NCI-H2227 treated with DMSO at 0.1 percent for 48 hours (cell line): ENCODE data around the gene LRRC66.

Source experiments
- DNase-seq: peaks from one replicate; lab custom pipeline; 2025; lab: John Stamatoyannopoulos, UW

LRRC66 gene, protein sequence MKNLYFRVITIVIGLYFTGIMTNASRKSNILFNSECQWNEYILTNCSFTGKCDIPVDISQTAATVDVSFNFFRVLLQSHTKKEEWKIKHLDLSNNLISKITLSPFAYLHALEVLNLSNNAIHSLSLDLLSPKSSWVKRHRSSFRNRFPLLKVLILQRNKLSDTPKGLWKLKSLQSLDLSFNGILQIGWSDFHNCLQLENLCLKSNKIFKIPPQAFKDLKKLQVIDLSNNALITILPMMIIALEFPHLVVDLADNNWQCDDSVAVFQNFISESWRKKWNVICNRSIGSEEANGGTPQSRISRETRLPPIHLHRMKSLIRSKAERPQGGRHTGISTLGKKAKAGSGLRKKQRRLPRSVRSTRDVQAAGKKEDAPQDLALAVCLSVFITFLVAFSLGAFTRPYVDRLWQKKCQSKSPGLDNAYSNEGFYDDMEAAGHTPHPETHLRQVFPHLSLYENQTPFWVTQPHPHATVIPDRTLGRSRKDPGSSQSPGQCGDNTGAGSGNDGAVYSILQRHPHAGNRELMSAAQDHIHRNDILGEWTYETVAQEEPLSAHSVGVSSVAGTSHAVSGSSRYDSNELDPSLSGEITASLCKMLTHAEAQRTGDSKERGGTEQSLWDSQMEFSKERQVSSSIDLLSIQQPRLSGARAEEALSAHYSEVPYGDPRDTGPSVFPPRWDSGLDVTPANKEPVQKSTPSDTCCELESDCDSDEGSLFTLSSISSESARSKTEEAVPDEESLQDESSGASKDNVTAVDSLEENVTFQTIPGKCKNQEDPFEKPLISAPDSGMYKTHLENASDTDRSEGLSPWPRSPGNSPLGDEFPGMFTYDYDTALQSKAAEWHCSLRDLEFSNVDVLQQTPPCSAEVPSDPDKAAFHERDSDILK

DNA sequence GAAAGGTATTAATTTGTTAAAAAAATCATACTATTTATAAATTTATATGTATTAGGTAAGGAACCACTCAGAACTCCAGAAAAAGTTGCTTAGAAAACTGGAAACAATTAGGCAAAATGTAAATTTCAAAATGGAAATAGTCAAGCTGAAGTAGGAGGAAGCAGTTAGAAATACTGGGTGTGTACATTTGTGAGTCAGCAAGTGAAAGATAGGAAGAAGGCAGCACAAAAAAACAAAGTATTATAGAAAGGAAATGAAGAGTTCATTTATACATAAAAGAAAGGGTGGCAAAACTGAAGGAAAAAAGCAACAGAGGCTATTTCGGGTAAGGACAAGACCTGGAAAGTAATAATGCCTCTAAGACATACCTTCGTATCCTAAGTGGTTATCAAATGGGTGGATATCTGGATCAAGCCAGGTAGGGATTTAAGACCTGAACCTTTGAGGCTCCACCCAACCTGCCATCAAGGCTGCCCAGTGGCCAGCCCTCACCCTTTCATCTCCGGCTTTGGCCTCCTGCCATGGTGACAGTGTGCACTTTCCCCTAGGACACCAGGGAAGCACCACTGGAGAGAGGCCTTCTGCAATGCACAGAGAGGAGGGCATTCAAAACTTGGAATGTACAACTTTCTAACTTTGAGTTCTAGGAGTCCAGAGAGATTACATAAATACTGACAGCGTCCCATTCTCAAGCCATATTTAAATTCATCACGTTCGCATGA lies at the start of gene LRRC66:
Gene LRRC66, minus strand, starts transcription at position 428 of the 722 bp plus-strand sequence. CDS start 2,750 bp downstream, outside the sequence.
- DNase-seq, result no peak

DNA sequence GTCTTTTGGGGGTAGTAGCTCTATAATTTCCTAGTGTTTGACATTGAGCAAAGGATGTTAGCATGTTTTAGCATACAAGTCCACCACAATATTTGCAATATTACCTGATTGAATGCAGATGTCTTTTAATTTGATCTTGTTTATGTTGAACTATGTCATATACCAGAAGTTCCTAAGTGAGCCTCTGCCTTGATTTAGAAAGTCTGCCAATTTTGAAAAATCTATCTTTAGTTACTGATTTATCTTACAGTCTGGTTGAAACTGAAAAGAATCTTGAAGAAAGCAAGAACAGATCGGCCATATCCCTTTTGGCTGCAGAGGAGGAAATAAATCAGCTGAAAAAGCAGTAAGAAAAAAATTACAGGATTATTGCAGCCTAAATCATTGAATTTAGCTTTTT lies 49.4 kb upstream of the LRRC66 start:
- DNase-seq, result no peak

DNA sequence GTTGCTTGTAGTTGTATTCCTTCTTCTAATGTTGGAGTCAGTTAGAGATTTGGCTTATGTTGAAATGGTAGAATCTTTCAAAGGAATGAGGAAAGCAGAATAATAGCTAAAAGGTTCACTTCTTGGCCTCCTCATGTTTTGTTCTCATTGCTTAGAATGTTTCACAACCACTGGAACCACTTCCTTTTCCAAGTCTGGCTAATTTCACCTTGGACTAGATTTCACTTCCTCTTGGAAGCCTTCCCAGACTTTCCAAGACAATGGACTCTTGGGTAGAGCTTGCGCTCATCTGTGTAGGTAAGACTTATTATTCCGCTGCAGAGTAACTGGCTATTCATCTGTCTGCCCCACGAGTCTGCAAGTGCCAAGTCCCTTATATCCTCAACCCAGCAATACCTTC lies 39.2 kb upstream of the LRRC66 start:
- DNase-seq, result no peak

DNA sequence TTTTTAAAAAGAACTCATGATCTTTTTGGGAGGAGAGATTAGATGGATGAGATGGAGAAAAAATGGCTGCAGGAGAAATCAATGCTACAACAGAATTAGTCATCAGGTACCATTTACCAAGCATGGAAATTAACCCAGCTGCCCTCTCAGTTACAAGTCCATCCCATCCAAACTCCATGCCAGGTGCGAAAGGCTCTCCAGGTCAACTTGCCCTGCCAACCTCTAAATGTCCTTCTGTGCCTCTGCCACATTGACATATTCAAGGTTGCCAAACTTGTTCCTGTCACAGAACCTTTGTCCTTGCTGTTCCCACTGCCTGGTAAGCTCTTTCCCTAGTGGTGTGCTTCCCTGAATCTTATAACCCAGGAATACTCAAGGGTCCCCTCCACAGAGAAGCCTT lies 38.1 kb upstream of the LRRC66 start:
- no peak for DNase-seq

DNA sequence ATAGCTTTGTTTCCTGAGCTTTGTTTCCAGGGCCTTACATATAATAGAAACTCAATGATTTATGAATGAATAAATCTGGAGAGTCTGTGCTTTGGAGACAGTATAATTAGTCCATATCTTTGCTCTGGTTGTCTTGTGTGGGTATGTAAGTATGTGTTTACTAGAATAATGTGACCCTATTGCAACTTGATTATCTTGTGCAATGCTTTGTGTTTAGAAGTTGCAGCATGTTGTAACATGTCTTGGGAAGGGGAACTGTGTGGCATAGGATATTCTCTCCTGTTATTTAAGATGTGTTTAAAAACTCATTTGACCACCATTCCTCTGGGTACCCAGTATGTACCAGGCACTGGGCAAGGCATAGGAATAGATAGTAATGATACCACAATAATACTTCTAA lies 37.0 kb upstream of the LRRC66 start:
- DNase-seq, result no peak

DNA sequence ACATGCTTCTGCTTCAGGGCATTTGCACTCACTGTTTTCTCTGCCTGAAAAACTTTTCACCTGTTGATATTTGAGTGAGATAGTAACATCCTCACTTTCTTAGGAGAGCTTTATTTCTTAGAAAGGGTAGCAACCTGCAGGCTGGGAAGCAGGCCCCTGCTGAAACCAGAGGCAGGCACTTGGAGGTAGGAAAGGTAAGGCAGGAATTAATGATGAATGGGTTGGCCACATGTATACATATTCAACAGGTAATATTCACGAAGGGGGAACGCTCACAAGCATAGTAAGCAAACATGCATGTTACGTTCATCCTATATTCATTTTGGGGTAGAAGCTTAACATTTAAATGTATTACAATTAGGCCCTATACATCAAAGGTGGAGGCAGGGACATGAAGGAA lies 34.1 kb upstream of the LRRC66 start:
- no peak for DNase-seq

DNA sequence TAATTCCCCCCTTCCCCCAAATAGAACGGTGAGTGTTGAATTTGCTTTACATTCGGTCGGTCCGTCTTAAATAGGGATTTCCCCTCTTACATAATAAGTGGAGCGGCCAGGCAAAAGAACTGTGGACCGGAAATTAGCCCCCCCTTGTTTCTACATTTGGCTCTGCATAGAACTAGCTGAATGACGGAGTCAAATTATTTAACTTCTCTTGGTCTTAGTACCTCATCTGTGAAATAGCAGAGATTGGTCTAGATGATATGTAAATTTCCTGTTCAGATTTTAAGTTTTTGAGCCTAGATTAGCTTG lies 32.3 kb upstream of the LRRC66 start:
- no peak for DNase-seq

DNA sequence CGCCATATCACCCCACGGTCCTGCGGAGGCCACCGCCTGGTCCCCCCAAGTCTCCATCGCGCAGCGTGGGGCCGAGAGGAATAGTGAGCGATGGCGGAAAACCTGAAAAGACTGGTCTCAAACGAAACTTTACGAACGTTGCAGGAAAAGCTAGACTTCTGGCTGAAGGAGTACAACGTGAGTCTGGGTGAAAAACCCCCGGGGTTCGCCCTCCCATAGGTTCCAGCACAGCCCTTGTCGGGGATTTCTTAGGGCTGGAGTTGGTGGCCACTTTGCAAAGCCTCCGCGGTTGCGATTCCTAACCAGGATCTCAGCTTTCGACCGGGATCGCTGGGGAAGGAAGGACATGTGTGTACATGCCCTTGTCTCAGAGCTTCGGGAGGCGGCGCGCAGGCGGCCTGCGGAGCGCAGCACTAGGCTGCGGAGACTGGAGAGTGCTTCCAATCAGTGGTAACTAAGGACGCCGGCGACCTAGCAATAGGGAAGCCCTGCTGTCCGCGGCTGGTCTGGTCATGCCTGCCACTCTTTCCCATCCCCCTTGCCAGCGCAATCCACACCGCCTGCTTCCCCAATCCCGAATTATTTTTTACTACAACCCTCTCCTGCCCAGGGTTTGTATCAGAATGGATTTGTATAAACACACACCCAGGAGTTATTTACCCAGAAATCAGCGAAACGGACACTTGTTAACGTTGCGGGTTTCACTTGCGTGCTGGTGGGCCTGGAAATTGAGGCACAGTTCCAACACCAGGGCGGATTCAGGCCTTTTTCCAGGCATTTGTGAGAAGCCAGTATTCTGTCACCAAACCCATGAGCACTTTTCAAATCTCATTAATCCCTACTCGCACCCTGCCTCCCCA lies 31.7 kb upstream of the LRRC66 start:
- DNase-seq, result peak; percentile 54

DNA sequence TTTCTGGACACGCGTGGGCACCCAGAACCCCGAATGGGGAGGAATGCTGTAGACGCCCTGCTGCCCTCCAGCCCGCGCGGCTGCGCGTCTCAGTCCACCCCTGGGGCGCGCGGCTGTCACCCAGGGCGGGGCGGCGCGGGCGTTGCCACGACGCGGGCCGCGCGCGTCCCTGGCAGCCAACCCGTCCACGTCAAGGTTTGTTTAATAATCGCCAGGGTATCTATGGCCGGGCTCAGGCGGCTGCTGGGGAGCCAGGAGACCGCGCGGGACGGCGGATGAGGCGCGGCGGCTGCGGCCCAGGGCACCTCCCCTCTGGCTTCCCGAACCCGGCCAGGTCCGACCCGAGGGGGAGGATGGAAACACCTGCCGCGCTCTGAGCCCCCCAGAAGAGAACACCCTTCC lies 31.1 kb upstream of the LRRC66 start, which contains the start of gene SPATA18:
Gene SPATA18, plus strand, starts transcription at position 92 of the 402 bp plus-strand sequence. CDS start 401 bp downstream, outside the sequence.
- DNase-seq, result no peak

DNA sequence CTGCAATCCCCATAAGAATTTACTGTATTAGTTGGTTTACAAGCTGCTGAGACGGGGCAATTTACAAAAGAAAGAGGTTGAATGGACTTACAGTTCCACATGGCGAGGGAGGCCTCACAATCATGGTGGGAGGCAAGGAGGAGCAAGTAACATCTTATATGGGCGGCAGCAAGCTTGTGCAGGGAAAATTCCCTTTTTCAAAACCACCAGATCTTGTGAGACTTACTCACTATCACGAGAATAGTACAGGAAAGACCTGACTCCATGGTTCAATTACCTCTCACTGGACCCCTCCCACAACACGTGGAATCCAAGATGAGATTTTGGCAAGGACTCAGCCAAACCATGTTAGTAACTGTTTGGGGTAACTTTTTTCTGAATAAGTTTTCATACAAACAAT lies 29.1 kb upstream of the LRRC66 start:
- no peak for DNase-seq

DNA sequence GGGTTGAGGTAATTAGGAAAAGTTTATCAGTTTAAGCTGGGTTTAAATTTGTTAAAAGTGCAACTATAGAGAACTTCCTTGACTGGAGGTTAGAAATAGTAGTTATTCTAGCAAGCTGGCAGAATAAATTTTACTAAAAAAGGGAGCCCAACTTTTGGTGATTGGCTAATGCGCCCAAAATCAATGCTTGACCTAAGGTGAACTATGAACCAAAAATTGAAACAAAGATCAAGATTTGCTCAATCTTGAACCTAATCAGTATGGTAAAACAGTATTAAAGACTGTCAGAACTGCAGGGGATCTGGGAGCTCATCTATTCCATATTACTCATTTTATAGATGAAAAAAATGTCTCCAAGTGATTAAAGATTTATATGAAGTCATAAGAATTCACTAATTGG lies 24.9 kb upstream of the LRRC66 start:
- no peak for DNase-seq

DNA sequence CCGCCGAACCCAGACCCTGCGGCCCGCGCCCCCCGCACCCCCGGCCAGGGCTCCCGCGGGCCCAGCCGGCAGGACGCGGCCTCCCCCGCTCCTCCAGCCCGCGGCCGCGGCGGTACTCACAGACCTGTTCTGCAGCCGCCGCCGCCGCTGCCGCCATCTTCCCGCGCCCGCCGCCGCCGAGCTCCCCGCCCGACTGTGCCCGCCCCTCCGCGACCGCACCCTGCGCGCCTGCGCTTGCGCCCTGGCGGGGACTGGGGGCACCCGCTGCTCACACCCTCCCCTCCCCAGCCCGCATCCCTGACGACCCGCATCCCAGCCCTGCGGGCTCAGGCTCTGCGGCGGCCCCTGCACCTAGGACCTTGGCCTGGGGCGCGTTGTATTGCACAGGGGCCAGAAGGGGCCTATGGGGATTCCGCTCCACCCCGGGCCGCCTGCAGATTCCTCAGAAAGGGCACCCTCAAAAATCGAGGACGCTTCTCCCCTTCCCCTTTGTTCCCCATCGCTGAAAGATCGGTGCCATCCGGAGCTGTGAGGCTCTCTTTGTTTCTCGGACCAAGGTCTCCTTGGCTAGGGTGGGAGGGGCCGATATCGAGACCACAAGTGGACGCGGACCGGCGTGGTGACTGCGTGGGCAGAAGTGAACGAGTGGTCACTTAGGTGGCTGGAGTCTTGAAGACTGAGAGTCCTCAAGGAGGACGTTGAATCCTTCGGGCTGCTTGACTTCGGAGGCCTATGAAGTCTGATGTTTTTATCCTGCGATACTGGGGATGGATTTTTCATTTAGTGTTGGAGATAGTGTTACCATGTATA lies 18.1 kb upstream of the LRRC66 start, which contains the start of gene SGCB:
Gene SGCB, minus strand, starts transcription at position 197 of the 810 bp plus-strand sequence. Its CDS starts 40 bp downstream, at position 157.
- peak; percentile 77 for DNase-seq

DNA sequence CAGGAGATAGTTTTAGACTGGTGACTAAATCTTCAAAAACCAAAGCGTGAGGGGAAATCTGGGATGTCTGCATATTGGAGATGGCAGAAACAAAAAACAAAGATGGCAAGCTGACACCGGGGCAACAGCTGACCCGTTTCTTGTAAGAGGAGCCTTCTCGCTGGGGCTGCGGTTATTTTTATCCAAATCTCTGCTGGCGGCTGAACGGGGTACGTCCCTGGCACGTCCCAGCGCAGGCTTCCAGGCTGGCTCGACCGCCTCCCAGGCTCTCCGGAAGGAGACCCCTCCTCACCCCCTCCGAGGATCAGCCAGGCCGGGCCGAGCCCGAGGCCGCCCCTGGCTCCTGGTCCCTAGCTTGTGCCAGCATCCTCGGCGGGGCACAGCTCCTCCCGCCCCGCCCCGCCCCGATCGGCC lies 17.5 kb upstream of the LRRC66 start:
- DNase-seq, result peak; percentile 12

DNA sequence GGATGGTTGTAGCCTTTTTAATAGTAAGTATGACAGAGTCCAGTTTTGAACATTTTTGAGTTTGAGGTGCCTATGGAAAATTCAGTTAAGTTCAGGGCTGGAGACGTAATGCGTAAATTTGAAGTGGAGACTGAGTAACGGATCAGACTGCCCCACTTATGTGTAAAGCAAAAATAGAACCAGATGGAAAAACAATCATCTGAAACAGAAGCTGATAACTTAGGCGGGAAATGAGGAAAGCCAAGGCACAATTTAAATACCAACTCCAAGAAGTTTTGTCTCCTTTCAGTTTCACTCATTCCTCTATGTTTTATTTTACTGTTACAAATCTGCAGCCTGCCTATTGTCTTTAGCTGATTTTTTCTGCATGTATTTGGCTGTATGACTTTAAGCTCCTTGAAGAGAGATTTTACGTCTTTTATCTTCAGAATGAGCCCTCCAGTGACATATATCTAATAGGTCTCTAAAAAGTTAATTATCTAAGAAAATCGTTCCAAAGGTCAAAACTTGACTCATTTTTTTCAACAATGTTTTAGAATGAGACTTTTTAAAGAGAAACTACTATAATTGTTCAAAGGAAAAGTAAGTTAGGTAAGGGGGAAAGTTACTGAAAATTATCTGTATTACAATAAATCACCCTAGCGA lies 16.8 kb upstream of the LRRC66 start:
- DNase-seq, result no peak

DNA sequence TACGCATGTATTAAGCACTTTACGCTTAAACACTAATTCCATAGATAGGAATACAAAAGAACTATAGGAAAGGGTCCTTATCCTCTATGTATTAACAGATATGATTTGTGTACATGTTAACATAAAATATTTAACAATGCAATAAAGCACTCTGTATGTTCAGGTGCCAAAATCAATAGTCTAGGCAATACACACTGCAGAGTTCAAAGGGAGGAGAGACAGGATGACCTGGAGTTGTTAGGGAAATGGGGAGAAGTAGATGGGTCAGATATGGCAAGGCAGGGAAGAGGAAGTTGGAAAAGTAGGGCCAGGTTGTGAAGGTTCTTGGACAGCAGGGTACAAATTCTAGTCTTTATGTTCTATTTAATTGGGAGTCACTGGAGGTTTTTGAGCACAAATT lies 15.0 kb upstream of the LRRC66 start:
- DNase-seq, result no peak

DNA sequence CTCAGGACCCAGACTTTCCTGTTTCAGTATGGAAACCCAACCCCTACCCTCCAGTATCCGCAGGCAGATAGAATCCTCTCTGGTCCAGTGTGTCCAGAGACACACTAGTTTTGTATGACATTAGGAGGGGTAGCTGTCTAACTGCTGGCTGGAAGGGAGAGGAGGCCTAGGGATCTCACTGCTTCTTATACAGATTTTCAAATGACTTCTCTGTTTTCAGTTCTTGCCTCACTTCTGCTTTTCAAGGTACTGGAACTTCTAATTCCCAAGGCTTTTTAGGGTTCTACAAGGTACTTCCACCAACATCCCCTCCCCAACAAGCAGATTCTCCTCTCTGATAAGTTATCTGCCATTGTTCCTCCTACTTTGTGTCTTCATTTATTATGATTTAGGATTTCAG lies 11.8 kb upstream of the LRRC66 start:
- no peak for DNase-seq

DNA sequence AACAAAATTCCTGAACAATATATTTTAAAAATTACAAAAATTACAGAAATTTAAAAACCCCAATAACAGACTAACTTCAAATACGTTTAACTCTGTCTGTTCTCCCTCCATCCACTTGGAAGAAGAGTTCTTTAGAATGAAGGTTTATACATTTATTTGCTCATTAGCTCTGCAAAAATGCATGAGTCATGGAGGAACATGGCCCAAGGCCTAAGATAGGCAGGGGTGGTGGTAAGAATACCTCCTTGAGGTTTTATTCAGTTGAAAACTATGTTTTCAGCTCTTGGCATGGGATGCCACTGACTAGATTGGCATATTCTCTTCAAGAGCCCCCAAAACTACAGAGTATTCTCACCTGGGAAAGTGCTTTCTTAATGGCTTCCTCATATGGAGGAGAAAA lies 8.8 kb upstream of the LRRC66 start:
- no peak for DNase-seq

DNA sequence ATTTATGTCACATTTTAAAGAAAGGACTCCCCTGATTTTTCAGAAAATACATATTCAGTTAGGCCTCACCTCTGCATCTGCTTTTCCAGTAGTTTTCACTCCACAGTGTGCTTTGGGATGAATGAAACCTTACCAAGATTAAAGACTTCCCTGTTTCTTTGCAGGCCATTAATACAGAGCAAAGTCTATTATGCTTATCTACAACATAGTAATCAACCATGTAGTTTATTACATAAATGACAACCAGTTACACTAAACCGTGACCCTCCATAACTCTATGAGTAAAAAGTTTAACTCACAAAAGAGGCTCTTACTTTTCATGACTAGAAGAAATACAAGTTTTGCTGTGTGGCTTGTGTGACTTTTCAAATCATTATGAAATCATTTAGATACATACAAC lies 2.3 kb downstream of the LRRC66 start:
- no peak for DNase-seq

DNA sequence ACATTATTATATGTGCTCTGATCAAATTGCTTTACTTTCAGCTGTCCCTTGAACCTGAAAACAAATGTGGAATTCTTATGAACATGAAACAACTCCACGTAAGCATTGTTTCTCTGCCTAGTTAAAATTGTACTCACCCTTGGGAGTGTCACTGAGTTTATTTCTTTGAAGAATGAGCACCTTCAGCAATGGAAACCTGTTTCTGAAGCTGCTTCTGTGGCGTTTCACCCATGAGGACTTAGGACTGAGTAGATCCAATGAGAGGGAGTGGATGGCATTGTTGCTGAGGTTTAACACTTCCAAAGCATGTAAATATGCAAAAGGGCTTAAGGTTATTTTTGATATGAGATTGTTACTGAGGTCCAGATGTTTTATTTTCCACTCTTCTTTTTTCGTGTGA lies 3.2 kb downstream of the LRRC66 start:
- no peak for DNase-seq

DNA sequence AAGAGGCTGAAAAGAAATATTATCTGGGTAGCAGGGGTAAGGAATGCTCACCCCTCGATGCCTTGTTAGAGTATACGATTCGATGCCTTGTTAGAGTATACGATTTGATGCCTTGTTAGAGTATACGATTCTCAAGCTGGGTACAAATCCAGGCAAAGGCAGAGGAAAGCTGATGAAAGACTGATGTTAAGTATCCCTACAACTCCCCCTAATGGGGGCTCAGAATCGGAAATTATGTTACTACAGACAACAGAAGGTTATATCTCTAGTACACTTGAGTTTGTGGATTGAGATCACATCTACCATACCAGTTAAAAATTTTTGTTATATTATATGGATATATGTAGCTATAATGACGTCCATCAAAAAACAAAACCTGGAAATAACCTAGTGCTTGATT lies 4.8 kb downstream of the LRRC66 start:
- no peak for DNase-seq
